B cell (primary cell): ENCODE measurements around the gene ARHGDIG. TPM values are rescaled to one million over a fixed set of nuclear protein-coding genes. Genes with fewer than 3 reads are reported as not detected.
"Not testable (repeated sequence)": the region's sequence is repeated elsewhere in the genome, so short reads cannot be mapped to it uniquely, and the experiment has no call there.

Source experiments
- ATAC-seq: fragments of 200-7000 bp; cut with Tn5 transposase; one replicate; pipeline ENCODE4 v1.10.0; 2021; ENCODE audit warnings: low read depth, mild to moderate bottlenecking, moderate number of reproducible peaks, moderate library complexity
- CTCF ChIA-PET: fragments of 350-600 bp; sonication (Branson Sonifier 250); formaldehyde crosslinking; loops from one replicate; lab custom pipeline; 2021; ENCODE audit warnings: antibody characterized with exemption, inconsistent platforms; lab: Charles Lee
- POLR2A ChIA-PET: fragments of 350-600 bp; sonication (Branson Sonifier 250); formaldehyde crosslinking; loops from one replicate; lab custom pipeline; 2021; ENCODE audit warnings: antibody characterized with exemption; lab: Charles Lee
- DNase-seq: peaks from one replicate; pipeline ENCODE4 v3.0.0; 2013
- H2AFZ ChIP-seq: 2 replicates; pipeline ENCODE4 v1.6.1; 2012; ENCODE audit warnings: mild to moderate bottlenecking, low read depth, low read length; ENCODE audit not compliant: insufficient read depth, poor library complexity, severe bottlenecking
- H3K27ac ChIP-seq, 2 donors: 1 replicate in 1 of 2; 2 replicates in 1 of 2; pipeline ENCODE4 v1.5.1; 2012 to 2013; ENCODE audit warnings: low read length in 2 of 2, mild to moderate bottlenecking in 2 of 2, moderate library complexity in 1 of 2
- H3K27me3 ChIP-seq, 4 experiments: fragments of 200-600 bp in 1 of 4; sonication (generic) in 1 of 4; replicated peaks in 1 of 4; 1 replicate in 2 of 4; 2 replicates in 2 of 4; pipeline versions ENCODE4 v1.6.1 to v1.7.0; 2013 to 2016; ENCODE audit warnings: low read length in 3 of 4, mild to moderate bottlenecking in 2 of 4, mixed read lengths in 1 of 4, moderate library complexity in 1 of 4; ENCODE audit not compliant: insufficient read depth in 4 of 4, control insufficient read depth in 3 of 4; ENCODE audit errors: control extremely low read depth in 1 of 4
- H3K36me3 ChIP-seq, 2 experiments: replicated peaks in 1 of 2; 1 replicate in 1 of 2; 2 replicates in 1 of 2; pipeline versions ENCODE4 v1.6.1 to v1.7.1; 2013; ENCODE audit warnings: low read length in 1 of 2; ENCODE audit not compliant: insufficient read depth in 2 of 2, control insufficient read depth in 1 of 2; ENCODE audit errors: control extremely low read depth in 1 of 2, extremely low read depth in 1 of 2
- H3K4me1 ChIP-seq, 2 donors: fragments of 200-600 bp in 1 of 2; sonication (generic) in 1 of 2; 1 replicate in 1 of 2; 2 replicates in 1 of 2; pipeline versions ENCODE4 v1.5.1 to v1.6.1; 2013 to 2017; ENCODE audit warnings: low read length in 2 of 2; ENCODE audit not compliant: control insufficient read depth in 2 of 2, insufficient read depth in 2 of 2
- H3K4me2 ChIP-seq: replicated peaks from 2 replicates; pipeline ENCODE3; 2012; ENCODE audit warnings: mild to moderate bottlenecking, low read depth, low read length; ENCODE audit not compliant: poor library complexity, severe bottlenecking
- H3K4me3 ChIP-seq, 5 experiments: fragments of 200-600 bp in 1 of 5; sonication (generic) in 1 of 5; 1 replicate in 3 of 5; 2 replicates in 2 of 5; pipeline versions ENCODE4 v1.5.1 to v1.7.0; 2011 to 2016; ENCODE audit warnings: low read length in 4 of 5, mild to moderate bottlenecking in 4 of 5, low read depth in 2 of 5, control low read depth in 1 of 5, moderate library complexity in 1 of 5; ENCODE audit not compliant: insufficient read depth in 1 of 5; ENCODE audit errors: control extremely low read depth in 1 of 5, extremely low read depth in 1 of 5
- H3K79me2 ChIP-seq: fragments of 200-600 bp; sonication (generic); one replicate; pipeline ENCODE4 v1.6.0; 2016; ENCODE audit warnings: low read length; ENCODE audit not compliant: control insufficient read depth, insufficient read depth
- H3K9ac ChIP-seq: fragments of 200-600 bp; sonication (generic); 2 replicates; pipeline ENCODE4 v1.6.1; 2017; ENCODE audit warnings: mild to moderate bottlenecking, low read length, moderate library complexity
- H3K9me3 ChIP-seq, 3 donors: one replicate each; pipeline versions ENCODE4 v1.6.1 to v1.7.1; 2013; ENCODE audit warnings: low read length in 2 of 3; ENCODE audit not compliant: control insufficient read depth in 2 of 3, insufficient read depth in 1 of 3; ENCODE audit errors: control extremely low read depth in 1 of 3
- H4K20me1 ChIP-seq: 2 replicates; pipeline ENCODE4 v1.6.0; 2012; ENCODE audit warnings: mild to moderate bottlenecking, low read length; ENCODE audit not compliant: insufficient read depth, control insufficient read depth, poor library complexity, severe bottlenecking
- H3K27ac Mint-ChIP-seq: one replicate; pipeline ENCODE4 v1.8.0; 2021; ENCODE audit warnings: mixed read lengths
- H3K27me3 Mint-ChIP-seq: one replicate; pipeline ENCODE4 v1.8.0; 2021; ENCODE audit warnings: mixed read lengths
- H3K4me1 Mint-ChIP-seq: one replicate; pipeline ENCODE4 v1.8.0; 2021; ENCODE audit warnings: mixed read lengths
- H3K4me3 Mint-ChIP-seq: one replicate; pipeline ENCODE4 v1.8.0; 2021; ENCODE audit warnings: mixed read lengths
- H3K9me3 Mint-ChIP-seq: one replicate; pipeline ENCODE4 v1.8.0; 2022; ENCODE audit warnings: mixed read lengths; ENCODE audit not compliant: insufficient read depth
- WGBS: methylation state at CpG from one replicate; pipeline ENCODE4 v1.1.5; 2013; ENCODE audit warnings: missing lambda C conversion rate; ENCODE audit not compliant: insufficient coverage; 5-methylcytosine and 5-hydroxymethylcytosine counted together
- intact Hi-C: fragments of 100-400 bp; cut with micrococcal nuclease; formaldehyde crosslinking; loops from one replicate; pipeline ENCODE4 v1.10.0; 2022
- polyA plus RNA-seq: library from polyadenylated mRNA; depleted of rRNA; stranded (reverse); fragments of >200 nt; gene quantifications from 2 replicates; pipeline ENCODE4 v1.2.3, GENCODE V29; 2012
- total RNA-seq, 2 donors: library from RNA; stranded (reverse); fragments of 120-200 nt in 1 of 2; gene quantifications; 1 replicate in 1 of 2; 2 replicates in 1 of 2; pipeline versions ENCODE4 v1.2.3 to v1.2.4, GENCODE V29; 2013 to 2022

ARHGDIG gene
- total and polyA plus RNA-seq, 2 donors (not counting 1 experiment from before 2014, with no cell fraction given) = 0.64 TPM; not detected in 1

DNA sequence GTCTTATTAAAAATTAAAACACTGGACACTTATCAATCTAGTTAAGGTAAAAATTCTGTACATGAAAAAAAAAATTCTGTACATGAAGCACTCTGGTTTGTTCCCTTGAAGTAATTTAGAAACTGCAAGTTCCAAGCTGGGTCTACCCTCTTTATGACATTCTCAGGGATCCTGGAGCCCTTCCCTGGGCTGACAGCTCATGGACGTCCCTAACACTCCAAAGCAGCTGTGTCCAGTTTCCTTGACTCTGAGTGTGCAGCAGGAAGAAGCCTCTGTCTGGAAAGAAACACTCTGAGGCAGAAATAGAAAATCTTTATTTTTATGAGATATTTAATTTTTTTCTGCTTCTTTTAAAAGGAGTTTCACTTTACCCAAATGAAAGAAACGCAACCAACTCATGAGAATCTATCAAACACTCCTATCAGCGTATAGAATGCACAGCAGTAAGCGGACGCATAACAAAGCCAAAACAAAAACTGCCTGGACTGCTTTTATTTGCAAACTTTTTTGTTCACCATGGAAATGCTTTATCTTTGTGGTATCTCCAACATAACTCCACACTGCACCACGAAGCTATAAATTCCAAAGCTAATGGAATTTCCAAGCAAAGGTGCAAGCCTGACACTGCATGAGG, 50.9 kb downstream of the ARHGDIG start:
- H3K9me3 Mint-ChIP-seq, H3K4me3 Mint-ChIP-seq, H3K36me3 ChIP-seq, ATAC-seq, H3K4me3 ChIP-seq, H3K27ac Mint-ChIP-seq, H3K27me3 ChIP-seq, H3K27me3 Mint-ChIP-seq, CTCF ChIA-PET, DNase-seq, H3K9me3 ChIP-seq, H3K27ac ChIP-seq, H3K4me2 ChIP-seq, intact Hi-C loops, POLR2A ChIA-PET, H2AFZ ChIP-seq, H3K9ac ChIP-seq: not testable (repeated sequence)
- H3K4me1 Mint-ChIP-seq = peaks cover 42% of the 10 kb centered on the region
- Histone ChIP-seq H3K79me2 (peaks cover 91% of the 10 kb centered on the region), H4K20me1 (peaks cover 84% of the 10 kb centered on the region), H3K4me1 (peaks cover 6 to 13% of the 10 kb centered on the region in 2 donors)
- 100% methylated on average over 1 of the region's 6 CpGs for WGBS

Other genes starting within 250 kb of the ARHGDIG start
- gene POLR3K, start 227.0 kb upstream of the ARHGDIG start, total RNA-seq = 28.3 and 34.9 TPM in 2 replicates
- 18.4 and 26.3 TPM in 2 replicates for gene POLR3K, start 227.0 kb upstream of the ARHGDIG start, polyA plus RNA-seq
- gene SNRNP25, start 226.8 kb upstream of the ARHGDIG start, total RNA-seq = 24.3 and 25.5 TPM in 2 replicates
- 31.3 and 32.8 TPM in 2 replicates for gene SNRNP25, start 226.8 kb upstream of the ARHGDIG start, polyA plus RNA-seq
- 0.76 and 0.78 TPM in 2 replicates for gene RHBDF1, start 208.0 kb upstream of the ARHGDIG start, total RNA-seq
- gene RHBDF1, start 208.0 kb upstream of the ARHGDIG start, polyA plus RNA-seq = 0.42 and 1.3 TPM in 2 replicates
- gene MPG, start 202.4 kb upstream of the ARHGDIG start, total RNA-seq = 58.3 and 66.4 TPM in 2 replicates
- gene MPG, start 202.4 kb upstream of the ARHGDIG start, polyA plus RNA-seq = 39.4 and 59.6 TPM in 2 replicates
- 41.9 and 43.0 TPM in 2 replicates for gene NPRL3, start 141.9 kb upstream of the ARHGDIG start, total RNA-seq
- gene NPRL3, start 141.9 kb upstream of the ARHGDIG start, polyA plus RNA-seq = 41.3 and 50.2 TPM in 2 replicates
- gene HBZ, start 127.9 kb upstream of the ARHGDIG start, total RNA-seq = not detected in 2 replicates
- not detected in 2 replicates for gene HBZ, start 127.9 kb upstream of the ARHGDIG start, polyA plus RNA-seq
- 0.64 TPM in 1 of 2 replicates, not detected in the other for gene HBM, start 114.6 kb upstream of the ARHGDIG start, total RNA-seq
- gene HBM, start 114.6 kb upstream of the ARHGDIG start, polyA plus RNA-seq = 3.2 TPM in 1 of 2 replicates, not detected in the other
- gene HBA2, start 107.7 kb upstream of the ARHGDIG start, total RNA-seq = 179 and 217 TPM in 2 replicates
- gene HBA2, start 107.7 kb upstream of the ARHGDIG start, polyA plus RNA-seq = 7.9 and 75.6 TPM in 2 replicates
- 261 and 283 TPM in 2 replicates for gene HBA1, start 103.9 kb upstream of the ARHGDIG start, total RNA-seq
- 38.5 and 905 TPM in 2 replicates for gene HBA1, start 103.9 kb upstream of the ARHGDIG start, polyA plus RNA-seq
- gene HBQ1, start 100.1 kb upstream of the ARHGDIG start, total RNA-seq = not detected in 2 replicates
- not detected in 2 replicates for gene HBQ1, start 100.1 kb upstream of the ARHGDIG start, polyA plus RNA-seq
- 181 and 191 TPM in 2 replicates for gene LUC7L, start 51.1 kb upstream of the ARHGDIG start, total RNA-seq
- 148 and 242 TPM in 2 replicates for gene LUC7L, start 51.1 kb upstream of the ARHGDIG start, polyA plus RNA-seq
- gene FAM234A, start 45.8 kb upstream of the ARHGDIG start, total RNA-seq = 42.9 and 44.5 TPM in 2 replicates
- gene FAM234A, start 45.8 kb upstream of the ARHGDIG start, polyA plus RNA-seq = 35.1 and 41.4 TPM in 2 replicates
- gene RGS11, start 4.6 kb upstream of the ARHGDIG start, total RNA-seq = not detected in 2 replicates
- 0.12 and 0.39 TPM in 2 replicates for gene RGS11, start 4.6 kb upstream of the ARHGDIG start, polyA plus RNA-seq
- not detected in 2 replicates for gene PDIA2, start 2.6 kb downstream of the ARHGDIG start, total RNA-seq
- gene PDIA2, start 2.6 kb downstream of the ARHGDIG start, polyA plus RNA-seq = 0.06 and 0.07 TPM in 2 replicates
- gene AXIN1, start 72.1 kb downstream of the ARHGDIG start, total RNA-seq = 37.6 and 40.8 TPM in 2 replicates
- 35.4 and 39.0 TPM in 2 replicates for gene AXIN1, start 72.1 kb downstream of the ARHGDIG start, polyA plus RNA-seq
- 44.3 and 45.1 TPM in 2 replicates for gene MRPL28, start 89.9 kb downstream of the ARHGDIG start, total RNA-seq
- gene MRPL28, start 89.9 kb downstream of the ARHGDIG start, polyA plus RNA-seq = 47.7 and 67.7 TPM in 2 replicates
- 47.4 and 50.8 TPM in 2 replicates for gene PGAP6, start 101.4 kb downstream of the ARHGDIG start, total RNA-seq
- gene PGAP6, start 101.4 kb downstream of the ARHGDIG start, polyA plus RNA-seq = 132 and 158 TPM in 2 replicates
- 43.3 and 48.7 TPM in 2 replicates for gene NME4, start 116.6 kb downstream of the ARHGDIG start, total RNA-seq
- gene NME4, start 116.6 kb downstream of the ARHGDIG start, polyA plus RNA-seq = 61.9 and 77.9 TPM in 2 replicates
- 9.0 and 11.0 TPM in 2 replicates for gene DECR2, start 121.3 kb downstream of the ARHGDIG start, total RNA-seq
- gene DECR2, start 121.3 kb downstream of the ARHGDIG start, polyA plus RNA-seq = 16.3 and 19.6 TPM in 2 replicates
- 57.2 and 60.6 TPM in 2 replicates for gene RAB11FIP3, start 145.1 kb downstream of the ARHGDIG start, total RNA-seq
- 24.3 and 29.9 TPM in 2 replicates for gene RAB11FIP3, start 145.1 kb downstream of the ARHGDIG start, polyA plus RNA-seq
- 67.2 and 68.0 TPM in 2 replicates for gene CAPN15, start 247.1 kb downstream of the ARHGDIG start, total RNA-seq
- 48.0 and 77.2 TPM in 2 replicates for gene CAPN15, start 247.1 kb downstream of the ARHGDIG start, polyA plus RNA-seq